H54 (cell line): ENCODE measurements around the gene DRD2.

Source experiments
- DNase-seq: peaks from one replicate; pipeline ENCODE4 v3.0.0; 2011; ENCODE audit warnings: low spot score, mixed read lengths; ENCODE audit not compliant: insufficient read length
- FAIRE-seq: peaks from 3 replicates; lab custom pipeline; 2011; peaks lifted over from hg19 to GRCh38; lab: Jason Lieb, UNC
- POLR2A ChIP-seq: IDR thresholded peaks from 2 replicates; pipeline ENCODE4 v1.6.1; 2011; ENCODE audit warnings: low read depth, mild to moderate bottlenecking, low read length

The DRD2 gene

GRCh38 chr11:113410414-113411135 is 64.6 kb downstream of the DRD2 start:
- DNase-seq (no peak), FAIRE-seq (no peak)
- no peak for TF ChIP-seq POLR2A

DNA sequence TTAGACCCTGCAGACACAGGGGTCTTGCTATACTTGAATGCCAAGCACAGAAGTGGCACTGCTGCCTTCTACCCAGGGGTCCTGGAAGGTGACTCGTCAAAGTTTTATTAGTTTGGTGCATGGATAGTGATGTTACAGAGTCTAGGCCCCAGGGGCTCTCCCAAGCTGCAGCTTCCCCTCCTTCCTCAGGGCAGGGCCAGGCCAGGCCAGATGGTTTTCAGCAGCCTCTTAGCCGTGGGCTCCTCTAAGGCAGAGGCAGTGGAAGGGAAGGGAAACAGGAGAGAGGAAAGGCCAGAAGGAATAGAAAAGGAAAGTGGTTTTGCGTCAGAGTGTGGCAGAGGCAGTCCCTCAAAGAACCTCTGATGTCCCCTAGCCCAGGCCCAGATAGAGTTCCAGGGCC is 65.7 kb downstream of the DRD2 start:
- FAIRE-seq = no peak
- no peak for DNase-seq
- TF ChIP-seq POLR2A = no peak

- FAIRE-seq (no peak), DNase-seq (no peak)
- no peak for TF ChIP-seq POLR2A
Observed at GRCh38 chr11:113408887-113409286, 66.3 kb downstream of the DRD2 start.

- no peak for FAIRE-seq
Observed at GRCh38 chr11:113408206-113408605, 67.0 kb downstream of the DRD2 start.

DNA sequence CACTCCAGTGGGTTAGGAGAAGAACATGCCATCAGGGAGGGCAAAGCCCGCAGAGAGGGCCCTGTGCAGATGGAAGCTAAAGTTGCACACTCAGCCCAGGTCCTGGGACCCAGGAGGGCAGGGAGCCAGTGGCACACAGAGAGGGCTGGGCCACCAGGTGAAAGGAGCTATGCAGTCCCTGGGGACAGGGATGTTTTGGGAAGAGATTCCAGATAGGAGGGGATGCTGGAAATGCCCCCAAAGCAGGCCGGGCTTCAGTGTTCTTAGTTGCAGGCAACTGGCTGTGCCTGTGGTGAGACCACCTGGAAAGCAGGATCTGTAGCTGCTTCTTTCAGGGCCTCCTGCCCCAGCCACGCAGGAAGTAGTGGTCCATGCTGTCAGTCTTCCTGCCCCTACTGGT is 68.0 kb downstream of the DRD2 start:
- FAIRE-seq (no peak), DNase-seq (no peak)
- no peak for TF ChIP-seq POLR2A

More at GRCh38 chr11:113408206-113408605, 67.0 kb downstream of the DRD2 start:
- no peak for DNase-seq
- TF ChIP-seq POLR2A = no peak

- DNase-seq (no peak), FAIRE-seq (no peak)
- TF ChIP-seq POLR2A = no peak
Observed at GRCh38 chr11:113405724-113406478, 69.3 kb downstream of the DRD2 start.

- TF ChIP-seq POLR2A = no peak
- FAIRE-seq (no peak), DNase-seq (no peak)
Observed at GRCh38 chr11:113404859-113405430, 70.3 kb downstream of the DRD2 start.

DNA sequence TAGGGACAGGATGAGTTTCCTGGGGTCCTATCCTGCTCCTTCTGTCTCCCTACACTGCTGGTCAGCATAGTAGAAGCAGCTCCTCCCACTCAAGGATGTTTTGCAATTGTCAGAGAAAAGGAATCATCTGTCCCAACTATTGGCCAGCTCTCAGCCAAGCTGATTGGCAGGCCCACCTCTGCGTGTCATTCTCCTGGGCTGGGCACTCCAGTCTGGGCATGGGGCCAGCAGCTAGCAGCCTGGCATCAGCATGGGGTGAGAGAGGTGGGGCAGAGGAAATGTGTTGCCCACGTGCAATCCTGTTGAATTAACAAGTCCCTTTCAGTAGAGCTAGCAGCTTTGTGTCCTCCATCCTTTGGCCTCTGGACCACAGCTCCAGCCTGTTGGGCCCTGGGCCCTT is 73.5 kb downstream of the DRD2 start:
- peak; percentile 75 for FAIRE-seq
- TF ChIP-seq POLR2A = no peak
- peak; percentile 75 for DNase-seq

DNA sequence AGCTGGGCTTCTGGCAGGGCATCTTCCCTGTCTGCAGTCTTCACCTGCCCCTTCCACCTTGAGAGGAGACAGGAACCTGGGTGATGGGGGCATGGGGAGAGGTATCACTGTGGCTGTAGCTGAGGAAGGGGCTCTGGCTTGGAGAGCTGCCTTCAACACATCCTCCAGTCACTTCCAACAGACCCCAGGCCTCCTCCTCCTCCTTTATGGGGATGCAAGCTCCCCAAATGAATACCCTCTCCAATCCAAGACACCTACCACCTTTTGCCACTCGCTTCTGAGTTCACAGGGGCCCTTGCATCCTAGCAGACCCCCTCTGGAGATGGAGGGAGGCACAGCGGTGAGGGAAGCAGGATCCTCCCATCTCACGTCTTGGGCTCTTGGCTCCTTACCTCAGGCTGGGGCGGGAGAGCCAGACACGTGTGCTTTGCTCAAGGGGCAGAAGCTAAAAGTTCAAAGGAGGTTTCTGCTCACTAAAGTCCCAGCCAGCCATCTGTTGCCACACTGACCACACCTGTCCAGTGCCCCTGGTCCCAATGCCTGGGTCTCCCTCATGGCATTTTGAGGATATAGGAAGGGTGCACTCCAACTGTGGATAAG is 74.5 kb downstream of the DRD2 start:
- no peak for FAIRE-seq
- no peak for DNase-seq
- TF ChIP-seq POLR2A = no peak

- FAIRE-seq (no peak), DNase-seq (no peak)
- no peak for TF ChIP-seq POLR2A
Observed at GRCh38 chr11:113398669-113399430, 76.3 kb downstream of the DRD2 start.

DNA sequence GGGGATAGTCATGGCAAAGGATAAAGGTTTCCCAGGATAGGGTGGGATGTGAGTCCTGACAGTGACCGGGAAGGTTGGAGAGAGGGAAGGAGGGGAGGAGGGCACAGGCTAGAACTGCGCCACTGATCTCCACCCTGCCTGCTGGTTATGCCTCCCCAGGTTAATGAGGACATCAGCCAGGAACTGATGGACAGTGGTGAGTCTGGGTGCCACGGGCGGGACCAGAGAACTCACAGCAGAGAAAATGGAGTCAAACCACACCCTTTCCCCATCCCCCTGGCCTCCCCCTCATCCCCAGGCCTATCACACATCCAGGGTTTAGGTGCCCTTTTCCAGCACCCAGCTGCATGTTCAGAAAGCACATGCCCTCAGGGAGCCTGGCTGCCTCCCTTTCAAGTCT is 77.4 kb downstream of the DRD2 start:
- no peak for DNase-seq
- no peak for FAIRE-seq
- TF ChIP-seq POLR2A = no peak

GRCh38 chr11:113397212-113397611 is 78.0 kb downstream of the DRD2 start:
- FAIRE-seq = no peak

GRCh38 chr11:113396690-113397089 is 78.5 kb downstream of the DRD2 start:
- FAIRE-seq (no peak), DNase-seq (no peak)
- TF ChIP-seq POLR2A = no peak

More at GRCh38 chr11:113397212-113397611, 78.0 kb downstream of the DRD2 start:
- DNase-seq = no peak
- TF ChIP-seq POLR2A = no peak
